Measurements from ENCODE around the gene TSHZ1.
"Not testable (repeated sequence)": the region's sequence is repeated elsewhere in the genome, so short reads cannot be mapped to it uniquely, and the experiment has no call there.

Gene TSHZ1

DNA sequence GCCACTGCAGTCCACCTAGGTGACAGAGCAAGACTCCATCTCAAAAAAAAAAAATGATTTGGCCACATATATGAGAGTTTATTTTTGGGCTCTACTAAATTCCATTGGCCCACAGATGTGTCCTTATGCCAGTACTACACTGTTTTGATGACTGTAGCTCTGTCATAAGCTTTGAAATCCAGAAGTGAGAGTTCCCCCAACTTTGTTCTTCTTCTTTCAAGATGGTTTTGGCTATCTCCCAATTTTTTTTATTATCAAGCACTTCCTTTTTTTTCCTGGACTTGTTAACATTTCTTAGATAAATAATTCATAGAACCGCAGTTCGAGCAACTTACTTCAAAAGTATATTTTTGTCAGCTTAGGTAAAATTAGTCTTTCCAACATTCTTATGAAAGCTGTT lies 96.9 kb downstream of the TSHZ1 start:
- no peak for DNase-seq

DNA sequence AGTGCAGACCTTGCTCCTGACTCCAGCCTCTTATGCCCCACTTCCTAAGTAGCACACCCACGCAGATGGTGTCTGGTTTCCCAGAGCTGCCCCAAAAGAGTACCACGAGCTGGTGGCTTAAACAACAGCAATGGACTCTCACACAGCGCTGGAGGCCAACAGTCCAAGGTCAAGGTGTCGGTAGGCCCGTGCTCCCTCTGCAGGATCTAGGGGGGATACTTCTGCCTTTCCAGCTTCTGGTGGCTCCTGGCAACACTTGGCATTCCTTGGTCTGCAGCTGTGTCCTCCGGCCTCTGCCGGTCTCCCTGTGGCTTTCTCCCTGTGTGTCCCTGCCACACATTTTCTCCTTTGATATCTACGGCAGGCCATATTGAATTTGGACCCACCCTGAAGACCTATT lies 99.0 kb downstream of the TSHZ1 start:
- no peak for DNase-seq

DNA sequence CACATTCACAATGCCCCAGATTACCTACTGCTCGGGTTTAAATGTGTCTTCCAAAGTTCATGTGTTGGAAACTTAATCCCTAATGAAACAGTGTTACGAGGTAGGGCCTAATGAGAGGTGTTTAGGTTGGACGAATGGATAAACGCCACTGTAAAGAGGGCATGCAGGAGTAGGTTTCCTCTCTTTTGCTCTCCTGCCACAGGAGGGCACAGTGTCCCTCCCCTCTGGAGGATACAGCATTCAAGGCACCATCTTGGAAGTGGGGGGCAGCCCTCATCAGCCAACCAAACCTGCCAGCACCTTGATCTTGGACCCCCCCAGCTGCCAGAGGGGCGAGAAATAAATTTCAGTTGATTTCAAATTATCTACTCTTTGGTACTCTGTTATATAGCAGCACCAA lies 103.5 kb downstream of the TSHZ1 start:
- DNase-seq: no peak

DNA sequence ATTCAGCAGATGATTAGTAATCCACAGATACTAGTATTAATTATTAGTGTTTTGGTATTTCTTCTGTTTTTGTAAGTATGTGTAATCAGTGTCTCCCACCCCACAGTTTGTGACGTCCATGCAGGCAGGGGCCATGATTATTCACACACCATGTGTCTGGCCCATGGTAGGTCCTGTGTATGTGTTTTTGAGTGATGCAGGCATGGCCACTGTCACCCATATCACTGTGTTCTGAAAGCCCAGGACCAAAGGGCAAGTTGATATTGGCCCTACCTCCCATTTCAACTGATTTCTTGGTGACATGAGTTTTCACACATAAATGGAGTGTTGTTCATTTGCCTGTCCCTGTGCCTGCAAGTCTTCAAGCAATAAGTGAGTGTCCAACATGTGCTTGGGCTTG lies 104.0 kb downstream of the TSHZ1 start:
- DNase-seq: no peak

- no peak for DNase-seq
Measured at GRCh38 chr18:75316223-75316622, 105.6 kb downstream of the TSHZ1 start.

GRCh38 chr18:75316826-75317225 lies 106.2 kb downstream of the TSHZ1 start:
- DNase-seq: no peak

DNA sequence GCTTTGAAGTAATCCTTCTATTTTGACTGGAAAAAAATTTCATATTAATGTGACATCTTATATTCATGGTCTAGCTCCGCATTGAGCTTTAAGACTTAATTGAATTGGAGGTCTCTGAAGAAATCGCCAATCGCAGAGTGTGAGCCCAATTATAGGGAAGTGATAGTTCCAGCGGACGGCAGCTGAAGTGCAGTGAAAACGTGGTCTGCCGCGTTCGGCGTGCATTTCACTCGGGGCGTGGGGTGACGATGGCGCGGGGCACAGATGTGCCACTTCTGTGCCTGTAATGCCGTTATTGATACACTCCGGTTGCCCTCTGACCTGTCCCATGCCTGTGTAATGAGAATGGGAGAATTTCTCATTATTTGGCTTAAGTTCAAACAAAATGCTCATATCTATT lies 106.7 kb downstream of the TSHZ1 start:
- DNase-seq: no peak

GRCh38 chr18:75317703-75318102 lies 107.1 kb downstream of the TSHZ1 start:
- DNase-seq: no peak

DNA sequence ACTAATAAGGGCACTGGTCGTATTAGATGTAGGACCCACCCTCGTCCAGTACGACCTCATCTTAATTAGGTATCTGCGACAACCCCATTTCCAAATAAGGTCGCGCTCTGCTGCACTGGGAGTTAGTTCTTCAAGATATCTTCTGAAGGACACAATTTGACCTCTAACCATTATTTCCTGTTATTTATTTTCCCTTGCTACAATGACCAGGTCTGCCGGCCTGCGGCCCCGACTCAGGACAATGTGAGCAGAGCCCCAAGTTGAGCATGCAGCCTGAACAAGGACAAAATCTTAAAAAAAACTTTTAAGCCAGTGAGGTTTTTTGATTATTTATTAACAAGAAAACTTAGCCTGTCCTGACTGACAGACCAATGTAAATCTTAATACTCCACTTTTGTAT lies 109.3 kb downstream of the TSHZ1 start:
- DNase-seq: no peak

DNA sequence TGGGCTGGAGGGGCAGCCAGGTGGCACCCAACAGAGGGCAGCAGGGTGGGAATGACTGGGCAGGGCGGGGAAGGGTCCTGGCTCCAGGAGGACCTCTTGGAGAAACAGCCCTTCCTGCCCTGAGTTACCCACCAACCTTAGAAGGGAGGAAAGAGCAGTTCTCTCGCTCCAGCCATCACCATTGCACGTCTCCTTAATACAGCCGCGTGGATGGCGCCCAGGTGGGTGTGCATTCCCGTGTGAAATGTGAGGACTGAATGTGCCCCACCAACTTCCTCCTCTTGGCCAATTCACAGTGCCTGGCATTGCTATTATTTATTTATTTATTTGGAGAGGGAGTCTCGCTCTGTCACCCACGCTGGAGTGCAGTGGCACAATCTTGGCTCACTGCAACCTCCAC lies 109.9 kb downstream of the TSHZ1 start:
- no peak for DNase-seq

DNA sequence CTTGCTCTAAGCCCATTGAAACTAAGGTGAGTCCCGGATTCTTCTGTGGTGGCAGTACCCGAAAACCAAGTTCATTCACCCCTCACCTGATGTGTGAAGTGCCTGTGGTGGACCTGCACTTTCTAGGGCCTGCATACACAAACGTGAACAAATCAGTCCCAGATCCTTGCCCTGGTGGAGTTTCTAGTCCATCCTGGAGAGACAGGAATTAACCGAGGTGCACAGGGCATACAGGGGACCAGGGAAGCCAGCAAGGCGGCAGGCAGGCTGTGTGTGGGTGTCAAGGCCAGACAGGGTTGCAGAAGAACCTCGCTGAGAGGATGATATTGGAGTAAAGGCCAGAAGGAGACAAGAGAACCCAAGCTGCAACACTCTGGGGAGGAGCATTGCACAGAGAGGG lies 110.8 kb downstream of the TSHZ1 start:
- no peak for DNase-seq

DNA sequence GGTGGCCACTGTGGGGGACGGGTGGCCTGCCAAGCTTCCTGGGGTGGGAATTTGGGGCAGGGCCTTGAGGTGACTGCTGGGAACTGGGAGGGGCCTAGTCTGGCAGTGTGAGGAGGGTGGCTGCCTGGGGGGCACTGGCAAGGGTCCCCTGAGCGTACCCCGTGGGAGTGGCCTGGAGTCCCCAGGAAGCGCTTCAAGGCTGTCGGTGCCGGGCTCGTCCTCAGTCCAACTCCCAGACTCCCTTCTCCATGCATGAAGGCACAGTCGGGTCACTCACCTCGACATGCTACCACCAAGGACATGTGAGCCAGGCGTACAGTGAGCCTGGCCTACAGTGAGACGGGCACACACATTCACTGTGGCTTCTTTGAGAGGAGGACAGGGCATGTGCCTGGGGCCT lies 111.6 kb downstream of the TSHZ1 start:
- no peak for DNase-seq

- no peak for DNase-seq
Measured at GRCh38 chr18:75323821-75324585, 113.4 kb downstream of the TSHZ1 start.

DNA sequence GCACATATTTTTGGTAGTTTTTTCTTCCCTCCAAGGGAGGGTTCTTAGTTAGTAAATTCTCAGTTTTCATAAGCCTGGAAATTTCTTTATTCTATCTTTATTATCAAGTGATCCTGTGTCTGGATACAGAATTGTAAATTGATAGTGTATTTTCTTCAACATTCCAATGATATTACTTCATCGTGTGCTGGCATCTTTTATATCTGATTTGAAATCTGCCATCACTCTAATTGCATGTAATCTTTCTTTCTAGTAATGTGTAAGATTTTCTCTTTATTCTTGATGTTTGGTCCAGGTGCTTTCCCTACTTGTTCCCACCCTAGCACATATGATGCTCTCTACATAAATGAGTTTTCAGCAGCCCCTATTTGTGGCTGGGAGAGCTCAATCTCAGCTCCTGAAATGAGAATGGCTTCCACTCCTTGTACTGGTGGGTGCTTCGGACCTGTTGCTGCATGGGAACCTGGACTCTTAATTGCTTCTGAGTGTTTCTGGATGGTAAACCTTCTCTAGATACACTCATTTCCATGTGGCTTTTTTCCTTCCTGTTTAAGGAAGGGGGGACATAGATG lies 114.2 kb downstream of the TSHZ1 start:
- DNase-seq: no peak

- DNase-seq: not testable (repeated sequence)
Measured at GRCh38 chr18:75329753-75330152, 119.2 kb downstream of the TSHZ1 start.

DNA sequence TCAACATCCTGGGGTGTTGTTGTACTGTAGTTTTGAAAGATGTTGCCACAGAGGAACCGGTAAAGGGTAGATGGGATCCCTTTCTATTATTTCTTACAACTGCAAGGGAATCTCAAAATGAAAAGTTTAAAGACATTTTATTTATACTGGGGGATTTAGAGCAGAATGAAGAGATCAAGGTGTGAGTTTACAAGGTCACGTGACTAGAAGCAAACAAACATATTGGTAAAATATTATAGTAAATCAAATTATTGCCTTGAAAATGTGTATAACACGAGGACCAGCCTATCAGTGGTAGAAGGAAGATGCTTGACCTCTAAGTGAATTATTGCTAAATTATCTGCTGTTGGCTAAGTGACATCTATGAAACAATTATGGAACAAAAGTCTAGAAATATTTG lies 119.7 kb downstream of the TSHZ1 start:
- no peak for DNase-seq

GRCh38 chr18:75334869-75335268 lies 124.3 kb downstream of the TSHZ1 start:
- DNase-seq: no peak

DNA sequence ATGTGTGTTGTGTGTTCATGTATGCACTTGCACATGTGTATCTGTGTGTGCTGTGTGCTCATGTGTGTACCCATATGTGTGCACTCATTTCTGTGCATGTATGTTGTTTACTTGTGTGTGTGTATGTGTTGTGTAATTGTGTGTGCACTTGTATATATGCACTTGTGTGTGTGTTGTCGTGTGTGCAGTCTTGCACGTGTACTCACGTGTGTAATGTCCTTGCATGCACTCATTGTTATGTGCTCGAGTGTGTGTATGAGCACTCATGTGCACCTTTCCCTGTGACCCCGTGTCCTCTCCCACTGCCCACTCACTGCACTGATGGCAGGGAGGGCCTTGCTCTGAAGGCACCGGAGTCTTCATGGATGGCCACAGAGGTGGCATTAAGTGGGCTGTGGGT lies 124.9 kb downstream of the TSHZ1 start:
- DNase-seq: no peak

DNA sequence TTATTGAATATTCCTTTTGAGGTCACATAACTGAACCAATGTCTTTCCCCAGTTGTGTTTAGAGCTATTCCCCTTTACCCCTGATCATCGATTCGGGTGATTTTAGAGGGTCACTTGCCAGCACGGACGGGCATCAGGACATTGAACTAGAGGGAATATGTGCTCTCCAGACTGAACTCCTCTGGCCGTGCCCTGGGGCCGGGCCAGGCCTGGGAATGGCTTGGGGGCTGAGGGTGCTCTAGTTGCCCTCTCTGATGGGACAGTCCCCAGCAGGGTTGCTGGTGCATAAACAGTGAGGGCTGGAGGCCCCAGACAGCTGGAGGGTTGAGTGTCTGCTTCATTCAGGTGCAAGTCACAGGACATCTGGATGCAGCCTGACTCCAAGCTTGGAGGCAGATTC lies 126.2 kb downstream of the TSHZ1 start:
- no peak for DNase-seq

GRCh38 chr18:75337348-75337747 lies 126.8 kb downstream of the TSHZ1 start:
- DNase-seq: no peak

- no peak for DNase-seq
Measured at GRCh38 chr18:75338631-75339030, 128.0 kb downstream of the TSHZ1 start.

All from right kidney (tissue), 1 donor.